GM12892 (cell line): ENCODE results near the gene FOXJ3.

Experiments
- DNase-seq: peaks from one replicate; pipeline ENCODE4 v3.0.0; 2011; ENCODE audit not compliant: insufficient read length
- FAIRE-seq: peaks from 2 replicates; lab custom pipeline; 2011; peaks lifted over from hg19 to GRCh38; lab: Jason Lieb, UNC
- POLR2A ChIP-seq: IDR thresholded peaks from 2 replicates; pipeline ENCODE4 v1.6.1; 2011; ENCODE audit warnings: low read depth, low read length, control low read depth
- POLR2AphosphoS5 ChIP-seq: IDR thresholded peaks from 2 replicates; pipeline ENCODE4 v1.6.1; 2011; ENCODE audit warnings: low read depth, low read length, control low read depth
- TAF1 ChIP-seq: IDR thresholded peaks from 2 replicates; pipeline ENCODE4 v1.6.1; 2011; ENCODE audit warnings: low read depth, mild to moderate bottlenecking, control low read depth, low read length, borderline replicate concordance

FOXJ3 gene

GRCh38 chr1:42316292-42316691, 18.7 kb downstream of the FOXJ3 start:
- FAIRE-seq = no peak
- no peak for DNase-seq
- TF ChIP-seq POLR2AphosphoS5 = no peak
- no peak for TF ChIP-seq TAF1
- no peak for TF ChIP-seq POLR2A

GRCh38 chr1:42315500-42315899, 19.5 kb downstream of the FOXJ3 start:
- DNase-seq = no peak
- TF ChIP-seq POLR2A (no peak), TAF1 (no peak), POLR2AphosphoS5 (no peak)
- FAIRE-seq = no peak

- FAIRE-seq (no peak), DNase-seq (no peak)
- TF ChIP-seq POLR2A (no peak), TAF1 (no peak), POLR2AphosphoS5 (no peak)
Observed at GRCh38 chr1:42313970-42314369, 21.1 kb downstream of the FOXJ3 start.

GRCh38 chr1:42312576-42313212, 22.3 kb downstream of the FOXJ3 start:
- TF ChIP-seq TAF1 = no peak
- no peak for TF ChIP-seq POLR2A
- no peak for TF ChIP-seq POLR2AphosphoS5
- DNase-seq = no peak
- peak; percentile 21 for FAIRE-seq

GRCh38 chr1:42311897-42312296, 23.1 kb downstream of the FOXJ3 start:
- FAIRE-seq (no peak), DNase-seq (no peak)
- TF ChIP-seq POLR2AphosphoS5 = no peak
- no peak for TF ChIP-seq POLR2A
- TF ChIP-seq TAF1 = no peak

- FAIRE-seq = no peak
- no peak for TF ChIP-seq POLR2AphosphoS5
- no peak for TF ChIP-seq POLR2A
- no peak for TF ChIP-seq TAF1
Observed at GRCh38 chr1:42311138-42311537, 23.9 kb downstream of the FOXJ3 start.

GRCh38 chr1:42306977-42307376, 28.1 kb downstream of the FOXJ3 start:
- no peak for TF ChIP-seq POLR2A
- TF ChIP-seq TAF1 = no peak
- no peak for TF ChIP-seq POLR2AphosphoS5

More at GRCh38 chr1:42311138-42311537, 23.9 kb downstream of the FOXJ3 start:
- no peak for DNase-seq

GRCh38 chr1:42305639-42306038, 29.4 kb downstream of the FOXJ3 start:
- FAIRE-seq = no peak
- no peak for DNase-seq

More at GRCh38 chr1:42306977-42307376, 28.1 kb downstream of the FOXJ3 start:
- no peak for DNase-seq
- FAIRE-seq = no peak

GRCh38 chr1:42302034-42302433, 33.0 kb downstream of the FOXJ3 start:
- DNase-seq (no peak), FAIRE-seq (no peak)
- TF ChIP-seq POLR2AphosphoS5 = no peak
- no peak for TF ChIP-seq POLR2A
- no peak for TF ChIP-seq TAF1

More at GRCh38 chr1:42305639-42306038, 29.4 kb downstream of the FOXJ3 start:
- TF ChIP-seq POLR2AphosphoS5 (no peak), POLR2A (no peak), TAF1 (no peak)

- DNase-seq (no peak), FAIRE-seq (no peak)
- TF ChIP-seq TAF1 (no peak), POLR2AphosphoS5 (no peak), POLR2A (no peak)
Observed at GRCh38 chr1:42298520-42298919, 36.5 kb downstream of the FOXJ3 start.

GRCh38 chr1:42295816-42296215, 39.2 kb downstream of the FOXJ3 start:
- DNase-seq (no peak), FAIRE-seq (no peak)
- TF ChIP-seq POLR2AphosphoS5 = no peak
- TF ChIP-seq TAF1 = no peak
- no peak for TF ChIP-seq POLR2A

GRCh38 chr1:42290130-42290529, 44.9 kb downstream of the FOXJ3 start:
- DNase-seq (no peak), FAIRE-seq (no peak)
- TF ChIP-seq TAF1 (no peak), POLR2AphosphoS5 (no peak), POLR2A (no peak)

- TF ChIP-seq TAF1 = no peak
- TF ChIP-seq POLR2AphosphoS5 = no peak
- FAIRE-seq = peak; percentile 56
- no peak for DNase-seq
Observed at GRCh38 chr1:42288311-42288985, 46.6 kb downstream of the FOXJ3 start.
